HEK293 (cell line): ENCODE data around the gene MTMR6.

Experiments used
- CTCF ChIA-PET: fragments of 350-600 bp; formaldehyde crosslinking; extraction: SDS; loops from one replicate; lab custom pipeline; 2021; ENCODE audit warnings: antibody characterized with exemption; lab: Yijun Ruan, JAX
- POLR2A ChIA-PET: fragments of 300-600 bp; formaldehyde crosslinking; extraction: SDS; loops from one replicate; lab custom pipeline; 2020; ENCODE audit warnings: antibody characterized with exemption, inconsistent platforms; lab: Yijun Ruan, JAX
- H3K27ac ChIP-seq: fragments of 200-500 bp; sonication (Bioruptor generic); 2 replicates; pipeline ENCODE4 v1.5.1; 2014; ENCODE audit warnings: low read depth, low read length, control low read depth, inconsistent platforms; ENCODE audit errors: extremely low read depth
- H3K36me3 ChIP-seq, 2 experiments: fragments of 200-500 bp in 1 of 2; sonication (Bioruptor generic) in 1 of 2; 1 replicate in 1 of 2; 2 replicates in 1 of 2; pipeline ENCODE4 v1.5.1; 2014 to 2017; ENCODE audit warnings: inconsistent platforms in 2 of 2, low read length in 2 of 2; ENCODE audit not compliant: control insufficient read depth in 2 of 2, insufficient read depth in 1 of 2
- H3K4me1 ChIP-seq: fragments of 200-500 bp; sonication (Bioruptor generic); 2 replicates; pipeline ENCODE4 v1.5.1; 2014; ENCODE audit warnings: mild to moderate bottlenecking, low read length, inconsistent platforms; ENCODE audit not compliant: control insufficient read depth, insufficient read depth
- H3K4me3 ChIP-seq: 2 replicates; pipeline ENCODE4 v1.5.1; 2011; ENCODE audit warnings: low read depth, mild to moderate bottlenecking, control low read depth, low read length, moderate library complexity
- H3K9me3 ChIP-seq: fragments of 200-500 bp; sonication (Bioruptor generic); 2 replicates; pipeline ENCODE4 v1.5.1; 2014; ENCODE audit warnings: low read depth, low read length, inconsistent platforms; ENCODE audit not compliant: control insufficient read depth, insufficient read depth
- GLIS1 ChIP-seq: fragments of 450-650 bp; formaldehyde crosslinking; IDR thresholded peaks from 2 replicates; pipeline ENCODE4 v1.5.1; 2016; ENCODE audit warnings: missing biosample characterization, missing genetic modification characterization
- KLF16 ChIP-seq: fragments of 450-650 bp; formaldehyde crosslinking; IDR thresholded peaks from 2 replicates; pipeline ENCODE4 v1.5.1; 2017; ENCODE audit warnings: missing biosample characterization, missing genetic modification characterization
- KLF9 ChIP-seq: fragments of 450-650 bp; formaldehyde crosslinking; IDR thresholded peaks from 2 replicates; pipeline ENCODE4 v1.5.1; 2016; ENCODE audit warnings: missing biosample characterization, missing genetic modification characterization, low read depth
- PRDM1 ChIP-seq: fragments of 450-650 bp; formaldehyde crosslinking; IDR thresholded peaks from 2 replicates; pipeline ENCODE4; 2016; ENCODE audit warnings: missing biosample characterization, missing genetic modification characterization
- YY2 ChIP-seq: fragments of 450-650 bp; formaldehyde crosslinking; IDR thresholded peaks from 2 replicates; pipeline ENCODE4 v1.5.1; 2016; ENCODE audit warnings: missing biosample characterization, missing genetic modification characterization
- ZBTB48 ChIP-seq: fragments of 450-650 bp; formaldehyde crosslinking; IDR thresholded peaks from 2 replicates; pipeline ENCODE4 v1.5.1; 2016; ENCODE audit warnings: missing biosample characterization, missing genetic modification characterization
- ZNF16 ChIP-seq: fragments of 450-650 bp; formaldehyde crosslinking; IDR thresholded peaks from 2 replicates; pipeline ENCODE4 v1.5.1; 2016; ENCODE audit warnings: low read depth, missing biosample characterization, missing genetic modification characterization
- ZNF202 ChIP-seq: fragments of 450-650 bp; formaldehyde crosslinking; IDR thresholded peaks from 2 replicates; pipeline ENCODE4 v1.5.1; 2016; ENCODE audit warnings: missing biosample characterization, missing genetic modification characterization, borderline replicate concordance
- ZNF214 ChIP-seq: fragments of 450-650 bp; formaldehyde crosslinking; IDR thresholded peaks from 2 replicates; pipeline ENCODE4 v1.5.1; 2017; ENCODE audit warnings: missing biosample characterization, mild to moderate bottlenecking, missing genetic modification characterization, borderline replicate concordance
- ZNF366 ChIP-seq: fragments of 450-650 bp; formaldehyde crosslinking; conservative IDR thresholded peaks from 2 replicates; pipeline ENCODE4 v1.5.1; 2016; ENCODE audit warnings: missing biosample characterization, missing genetic modification characterization
- ZNF423 ChIP-seq: fragments of 450-650 bp; formaldehyde crosslinking; IDR thresholded peaks from 2 replicates; pipeline ENCODE4 v1.5.1; 2016; ENCODE audit warnings: missing biosample characterization, missing genetic modification characterization
- ZNF544 ChIP-seq: fragments of 450-650 bp; formaldehyde crosslinking; IDR thresholded peaks from 2 replicates; pipeline ENCODE4 v1.5.0; 2017; ENCODE audit warnings: missing biosample characterization, missing genetic modification characterization
- TF ChIP-seq, protein P1 (sequence below): fragments of 450-650 bp; formaldehyde crosslinking; IDR thresholded peaks from 2 replicates; pipeline ENCODE4 v1.5.1; 2016; ENCODE audit warnings: missing biosample characterization, missing genetic modification characterization
- TF ChIP-seq, protein P2 (sequence below): fragments of 450-650 bp; formaldehyde crosslinking; IDR thresholded peaks from 2 replicates; pipeline ENCODE4 v1.5.1; 2016; ENCODE audit warnings: missing biosample characterization, missing genetic modification characterization
- TF ChIP-seq, protein P3 (sequence below): fragments of 450-650 bp; formaldehyde crosslinking; IDR thresholded peaks from 2 replicates; pipeline ENCODE4 v1.5.1; 2016; ENCODE audit warnings: missing biosample characterization, missing genetic modification characterization

Gene MTMR6

GRCh38 chr13:25281935-25282332 is 5.4 kb downstream of the MTMR6 start (continued):
- TF ChIP-seq, protein P1, sequence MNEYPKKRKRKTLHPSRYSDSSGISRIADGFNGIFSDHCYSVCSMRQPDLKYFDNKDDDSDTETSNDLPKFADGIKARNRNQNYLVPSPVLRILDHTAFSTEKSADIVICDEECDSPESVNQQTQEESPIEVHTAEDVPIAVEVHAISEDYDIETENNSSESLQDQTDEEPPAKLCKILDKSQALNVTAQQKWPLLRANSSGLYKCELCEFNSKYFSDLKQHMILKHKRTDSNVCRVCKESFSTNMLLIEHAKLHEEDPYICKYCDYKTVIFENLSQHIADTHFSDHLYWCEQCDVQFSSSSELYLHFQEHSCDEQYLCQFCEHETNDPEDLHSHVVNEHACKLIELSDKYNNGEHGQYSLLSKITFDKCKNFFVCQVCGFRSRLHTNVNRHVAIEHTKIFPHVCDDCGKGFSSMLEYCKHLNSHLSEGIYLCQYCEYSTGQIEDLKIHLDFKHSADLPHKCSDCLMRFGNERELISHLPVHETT (tag by site-specific recombination) = no peak
- TF ChIP-seq, protein P2, sequence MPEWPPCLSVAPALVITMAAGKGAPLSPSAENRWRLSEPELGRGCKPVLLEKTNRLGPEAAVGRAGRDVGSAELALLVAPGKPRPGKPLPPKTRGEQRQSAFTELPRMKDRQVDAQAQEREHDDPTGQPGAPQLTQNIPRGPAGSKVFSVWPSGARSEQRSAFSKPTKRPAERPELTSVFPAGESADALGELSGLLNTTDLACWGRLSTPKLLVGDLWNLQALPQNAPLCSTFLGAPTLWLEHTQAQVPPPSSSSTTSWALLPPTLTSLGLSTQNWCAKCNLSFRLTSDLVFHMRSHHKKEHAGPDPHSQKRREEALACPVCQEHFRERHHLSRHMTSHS (tag by site-specific recombination) = no peak

- no peaks in the 10 kb centered on the region for H3K4me1 ChIP-seq
- ChIA-PET CTCF (no interaction called here), POLR2A (no interaction called here)
These were observed 5.9 kb downstream of the MTMR6 start for GRCh38 chr13:25281193-25281934.

GRCh38 chr13:25280396-25280795 is 6.9 kb downstream of the MTMR6 start:
- H3K4me1 ChIP-seq = no peaks in the 10 kb centered on the region
- no peak overlapping the region for H3K27ac ChIP-seq
- no peaks in the 10 kb centered on the region for H3K9me3 ChIP-seq
- no peak overlapping the region for H3K4me3 ChIP-seq
- CTCF ChIA-PET = no interaction called here
- POLR2A ChIA-PET = interaction anchor here (0.6 kb wide), 1 partner anchor 24 kb away, joined by 3 read pairs; no protein-coding TSS in a partner anchor
- peaks cover 0 to 6% of the 10 kb centered on the region in 2 experiments; a peak in 2 of 3 replicates for H3K36me3 ChIP-seq
- TF ChIP-seq ZNF544 (tag by site-specific recombination) (no peak), KLF16 (tag by site-specific recombination) (no peak), ZNF202 (tag by site-specific recombination) (no peak)

More at GRCh38 chr13:25281193-25281934, 5.9 kb downstream of the MTMR6 start:
- H3K36me3 ChIP-seq = peaks cover 0 to 6% of the 10 kb centered on the region in 2 experiments; a peak in 2 of 3 replicates
- peak; percentile 99 for TF ChIP-seq PRDM1
- TF ChIP-seq, protein P3, sequence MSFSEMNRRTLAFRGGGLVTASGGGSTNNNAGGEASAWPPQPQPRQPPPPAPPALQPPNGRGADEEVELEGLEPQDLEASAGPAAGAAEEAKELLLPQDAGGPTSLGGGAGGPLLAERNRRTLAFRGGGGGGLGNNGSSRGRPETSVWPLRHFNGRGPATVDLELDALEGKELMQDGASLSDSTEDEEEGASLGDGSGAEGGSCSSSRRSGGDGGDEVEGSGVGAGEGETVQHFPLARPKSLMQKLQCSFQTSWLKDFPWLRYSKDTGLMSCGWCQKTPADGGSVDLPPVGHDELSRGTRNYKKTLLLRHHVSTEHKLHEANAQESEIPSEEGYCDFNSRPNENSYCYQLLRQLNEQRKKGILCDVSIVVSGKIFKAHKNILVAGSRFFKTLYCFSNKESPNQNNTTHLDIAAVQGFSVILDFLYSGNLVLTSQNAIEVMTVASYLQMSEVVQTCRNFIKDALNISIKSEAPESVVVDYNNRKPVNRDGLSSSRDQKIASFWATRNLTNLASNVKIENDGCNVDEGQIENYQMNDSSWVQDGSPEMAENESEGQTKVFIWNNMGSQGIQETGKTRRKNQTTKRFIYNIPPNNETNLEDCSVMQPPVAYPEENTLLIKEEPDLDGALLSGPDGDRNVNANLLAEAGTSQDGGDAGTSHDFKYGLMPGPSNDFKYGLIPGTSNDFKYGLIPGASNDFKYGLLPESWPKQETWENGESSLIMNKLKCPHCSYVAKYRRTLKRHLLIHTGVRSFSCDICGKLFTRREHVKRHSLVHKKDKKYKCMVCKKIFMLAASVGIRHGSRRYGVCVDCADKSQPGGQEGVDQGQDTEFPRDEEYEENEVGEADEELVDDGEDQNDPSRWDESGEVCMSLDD (tag by site-specific recombination) = no peak
- TF ChIP-seq KLF9 (tag by site-specific recombination) = no peak
- no peak for TF ChIP-seq ZNF214 (tag by site-specific recombination)
- peak; percentile 66 for TF ChIP-seq GLIS1 (tag by site-specific recombination)
- TF ChIP-seq ZNF423 (tag by site-specific recombination) = no peak
- no peak for TF ChIP-seq YY2 (tag by site-specific recombination)
- TF ChIP-seq ZNF366 (tag by site-specific recombination) = 0 out of 2 replicates have a peak, but pooled peaks have one; percentile 40
- no peak for TF ChIP-seq ZNF16 (tag by site-specific recombination)
- no peak for TF ChIP-seq ZBTB48
- no peaks in the 10 kb centered on the region for H3K9me3 ChIP-seq
- H3K27ac ChIP-seq = no peak overlapping the region
- no peak overlapping the region for H3K4me3 ChIP-seq
